ENCODE data around the gene RFTN1. TPM values are rescaled to one million over a fixed set of nuclear protein-coding genes. Genes with fewer than 3 reads are reported as not detected.
"Not testable (repeated sequence)": the region's sequence is repeated elsewhere in the genome, so short reads cannot be mapped to it uniquely, and the experiment has no call there.

RFTN1 gene
- total RNA-seq, 1 experiment from 2014 or later: 0.90 TPM

- H3K4me3 ChIP-seq (ENCODE audit: insufficient read depth, low read depth, low read length): no peak overlapping the region
- no peak for DNase-seq
- H3K36me3 ChIP-seq (replicated peaks; ENCODE audit: control insufficient read depth, insufficient read depth, low read length): peaks cover 4% of the 10 kb centered on the region
- no peaks in the 10 kb centered on the region for H3K27me3 ChIP-seq (ENCODE audit: control insufficient read depth, insufficient read depth, low read length)
These were observed 197.1 kb downstream of the RFTN1 start for GRCh38 chr3:16316396-16316795.

- Histone ChIP-seq H3K36me3 (replicated peaks; ENCODE audit: control insufficient read depth, insufficient read depth, low read length) (peaks cover 4% of the 10 kb centered on the region), H3K27me3 (ENCODE audit: control insufficient read depth, insufficient read depth, low read length) (no peaks in the 10 kb centered on the region), H3K4me3 (ENCODE audit: insufficient read depth, low read depth, low read length) (no peak overlapping the region)
- no peak for DNase-seq
These were observed 197.9 kb downstream of the RFTN1 start for GRCh38 chr3:16315623-16316022.

GRCh38 chr3:16313886-16314645 is 199.4 kb downstream of the RFTN1 start:
- Histone ChIP-seq H3K27me3 (ENCODE audit: control insufficient read depth, insufficient read depth, low read length) (no peaks in the 10 kb centered on the region), H3K4me3 (ENCODE audit: insufficient read depth, low read depth, low read length) (no peak overlapping the region), H3K36me3 (replicated peaks; ENCODE audit: control insufficient read depth, insufficient read depth, low read length) (peaks cover 4% of the 10 kb centered on the region)
- DNase-seq: no peak

- no peak for DNase-seq
- no peak overlapping the region for H3K4me3 ChIP-seq (ENCODE audit: insufficient read depth, low read depth, low read length)
- no peaks in the 10 kb centered on the region for H3K27me3 ChIP-seq (ENCODE audit: control insufficient read depth, insufficient read depth, low read length)
- peaks cover 4% of the 10 kb centered on the region for H3K36me3 ChIP-seq (replicated peaks; ENCODE audit: control insufficient read depth, insufficient read depth, low read length)
These were observed 201.5 kb downstream of the RFTN1 start for GRCh38 chr3:16311960-16312451.

- H3K36me3 ChIP-seq (replicated peaks; ENCODE audit: control insufficient read depth, insufficient read depth, low read length); DNase-seq; H3K27me3 ChIP-seq (ENCODE audit: control insufficient read depth, insufficient read depth, low read length); H3K4me3 ChIP-seq (ENCODE audit: insufficient read depth, low read depth, low read length): not testable (repeated sequence)
These were observed 203.0 kb downstream of the RFTN1 start for GRCh38 chr3:16310486-16310885.

- Histone ChIP-seq H3K4me3 (ENCODE audit: insufficient read depth, low read depth, low read length) (no peak overlapping the region), H3K36me3 (replicated peaks; ENCODE audit: control insufficient read depth, insufficient read depth, low read length) (peaks cover 5% of the 10 kb centered on the region), H3K27me3 (ENCODE audit: control insufficient read depth, insufficient read depth, low read length) (no peaks in the 10 kb centered on the region)
- DNase-seq: no peak
These were observed 203.9 kb downstream of the RFTN1 start for GRCh38 chr3:16309558-16309957.

- no peak for DNase-seq
- Histone ChIP-seq H3K36me3 (replicated peaks; ENCODE audit: control insufficient read depth, insufficient read depth, low read length) (peaks cover 5% of the 10 kb centered on the region), H3K27me3 (ENCODE audit: control insufficient read depth, insufficient read depth, low read length) (no peaks in the 10 kb centered on the region), H3K4me3 (ENCODE audit: insufficient read depth, low read depth, low read length) (no peak overlapping the region)
These were observed 204.8 kb downstream of the RFTN1 start for GRCh38 chr3:16308727-16309126.

- H3K27me3 ChIP-seq (ENCODE audit: control insufficient read depth, insufficient read depth, low read length): no peaks in the 10 kb centered on the region
- no peak overlapping the region for H3K4me3 ChIP-seq (ENCODE audit: insufficient read depth, low read depth, low read length)
- H3K36me3 ChIP-seq (replicated peaks; ENCODE audit: control insufficient read depth, insufficient read depth, low read length): peaks cover 5% of the 10 kb centered on the region
- no peak for DNase-seq
These were observed 205.5 kb downstream of the RFTN1 start for GRCh38 chr3:16307832-16308531.

- no peak for DNase-seq
- Histone ChIP-seq H3K4me3 (ENCODE audit: insufficient read depth, low read depth, low read length) (no peak overlapping the region), H3K36me3 (replicated peaks; ENCODE audit: control insufficient read depth, insufficient read depth, low read length) (peaks cover 1% of the 10 kb centered on the region; the same call in 1 of the 2 replicates), H3K27me3 (ENCODE audit: control insufficient read depth, insufficient read depth, low read length) (no peaks in the 10 kb centered on the region)
These were observed 208.4 kb downstream of the RFTN1 start for GRCh38 chr3:16305111-16305541.

GRCh38 chr3:16304061-16305010 is 209.2 kb downstream of the RFTN1 start:
- peaks cover 1% of the 10 kb centered on the region; the same call in 1 of the 2 replicates for H3K36me3 ChIP-seq (replicated peaks; ENCODE audit: control insufficient read depth, insufficient read depth, low read length)
- no peak overlapping the region for H3K4me3 ChIP-seq (ENCODE audit: insufficient read depth, low read depth, low read length)
- no peak for DNase-seq
- no peaks in the 10 kb centered on the region for H3K27me3 ChIP-seq (ENCODE audit: control insufficient read depth, insufficient read depth, low read length)

- Histone ChIP-seq H3K36me3 (replicated peaks; ENCODE audit: control insufficient read depth, insufficient read depth, low read length) (peaks cover 1% of the 10 kb centered on the region; the same call in 1 of the 2 replicates), H3K27me3 (ENCODE audit: control insufficient read depth, insufficient read depth, low read length) (no peaks in the 10 kb centered on the region), H3K4me3 (ENCODE audit: insufficient read depth, low read depth, low read length) (no peak overlapping the region)
- DNase-seq: no peak
These were observed 210.4 kb downstream of the RFTN1 start for GRCh38 chr3:16303037-16303575.

- Histone ChIP-seq H3K4me3 (ENCODE audit: insufficient read depth, low read depth, low read length) (no peak overlapping the region), H3K36me3 (replicated peaks; ENCODE audit: control insufficient read depth, insufficient read depth, low read length) (peaks cover 1% of the 10 kb centered on the region; the same call in 1 of the 2 replicates), H3K27me3 (ENCODE audit: control insufficient read depth, insufficient read depth, low read length) (no peaks in the 10 kb centered on the region)
- no peak for DNase-seq
These were observed 211.3 kb downstream of the RFTN1 start for GRCh38 chr3:16302082-16302631.

- peaks cover 1% of the 10 kb centered on the region; the same call in 1 of the 2 replicates for H3K36me3 ChIP-seq (replicated peaks; ENCODE audit: control insufficient read depth, insufficient read depth, low read length)
- no peaks in the 10 kb centered on the region for H3K27me3 ChIP-seq (ENCODE audit: control insufficient read depth, insufficient read depth, low read length)
- no peak for DNase-seq
- no peak overlapping the region for H3K4me3 ChIP-seq (ENCODE audit: insufficient read depth, low read depth, low read length)
These were observed 212.0 kb downstream of the RFTN1 start for GRCh38 chr3:16301507-16301906.
